H1 (cell line): ENCODE results near the gene KLK5. TPM values are rescaled to one million over a fixed set of nuclear protein-coding genes. Genes with fewer than 3 reads are reported as not detected.

Experiments used
- E2F6 ChIP-seq: IDR thresholded peaks from 2 replicates; pipeline ENCODE4 v1.6.1; 2012; ENCODE audit warnings: inconsistent platforms
- HDAC2 ChIP-seq, 2 experiments: fragments of 300-600 bp in 1 of 2; sonication (generic) in 1 of 2; IDR thresholded peaks; 2 replicates each; pipeline ENCODE4 v1.6.1; 2011 to 2012; ENCODE audit warnings: low read depth in 2 of 2, low read length in 2 of 2, mild to moderate bottlenecking in 2 of 2, moderate library complexity in 2 of 2, borderline replicate concordance in 1 of 2, inconsistent platforms in 1 of 2
- JUN ChIP-seq: IDR thresholded peaks from 2 replicates; pipeline ENCODE4 v1.6.1; 2011; ENCODE audit warnings: low read depth, mild to moderate bottlenecking, improper control_type of control experiment, low read length
- POLR2AphosphoS5 ChIP-seq: IDR thresholded peaks from 2 replicates; pipeline ENCODE4 v1.6.1; 2011; ENCODE audit warnings: low read depth, low read length
- RAD21 ChIP-seq, 2 experiments: IDR thresholded peaks in 1 of 2; conservative IDR thresholded peaks in 1 of 2; 2 replicates each; pipeline ENCODE4 v1.6.1; 2011; ENCODE audit warnings: low read depth in 2 of 2, low read length in 2 of 2, improper control_type of control experiment in 1 of 2, inconsistent platforms in 1 of 2, mild to moderate bottlenecking in 1 of 2, moderate library complexity in 1 of 2
- SIN3A ChIP-seq, 2 experiments: IDR thresholded peaks in 1 of 2; conservative IDR thresholded peaks in 1 of 2; 2 replicates each; pipeline ENCODE4 v1.6.1; 2011 to 2012; ENCODE audit warnings: low read length in 2 of 2, improper control_type of control experiment in 1 of 2, low read depth in 1 of 2, mild to moderate bottlenecking in 1 of 2
- TCF12 ChIP-seq: IDR thresholded peaks from 2 replicates; pipeline ENCODE4 v1.6.1; 2011; ENCODE audit warnings: low read depth, mild to moderate bottlenecking, low read length
- USF2 ChIP-seq: IDR thresholded peaks from 2 replicates; pipeline ENCODE4 v1.6.1; 2011; ENCODE audit warnings: low read length, improper control_type of control experiment
- polyA plus RNA-seq, 7 experiments: library from polyadenylated mRNA; depleted of rRNA in 3 of 7; stranded (reverse) in 5 of 7; unstranded in 2 of 7; fragments of >200 nt in 5 of 7; fragments of 200-250 nt in 2 of 7; gene quantifications; 1 replicate in 5 of 7; 2 replicates in 1 of 7; 4 replicates in 1 of 7; pipeline versions ENCODE4 v1.2.1 to v1.2.3, GENCODE V29; 2011 to 2013; ENCODE audit warnings: missing spikeins in 2 of 7, mixed read lengths in 2 of 7
- total RNA-seq: library from RNA; stranded (reverse); fragmentation: NEBNext Ultra II Directional; extraction: Animal tissue kit (Norgen Biotek cat#: 25700); gene quantifications from 2 replicates; pipeline ENCODE4 v1.2.1, GENCODE V29; 2021

KLK5 gene
- total and polyA plus RNA-seq, 2 of the 8 experiments (the other 6 are each of a cell fraction or from before 2014, with no cell fraction given), result 0.76 to 2.0 TPM

GRCh38 chr19:50949861-50950260 is 3.0 kb downstream of the KLK5 start (continued):
- no peak for TF ChIP-seq RAD21 (IDR thresholded peaks at IDR 0.05 in 1 of 2, conservative IDR thresholded peaks at IDR 0.05 in 1 of 2; ENCODE audit: low read depth in 2 of 2, low read length in 2 of 2)
- no peak for TF ChIP-seq TCF12
- TF ChIP-seq USF2, result no peak
- no peak for TF ChIP-seq SIN3A (conservative IDR thresholded peaks at IDR 0.05 in 1 of 2, IDR thresholded peaks at IDR 0.05 in 1 of 2; ENCODE audit: low read depth in 1 of 2, low read length in 2 of 2)
- TF ChIP-seq POLR2AphosphoS5, result no peak
- no peak for TF ChIP-seq HDAC2 (IDR thresholded peaks at IDR 0.05; ENCODE audit: borderline replicate concordance in 1 of 2, low read depth in 2 of 2, low read length in 2 of 2)
- no peak for TF ChIP-seq JUN
- no peak for TF ChIP-seq E2F6
- TF ChIP-seq, all 59 proteins: peak for 0
